Retina (tissue), 1 donor: ENCODE results near the gene ANKS1B.
"Not testable (repeated sequence)": the region's sequence is repeated elsewhere in the genome, so short reads cannot be mapped to it uniquely, and the experiment has no call there.

Source experiments
- DNase-seq: peaks from one replicate; pipeline ENCODE4 v3.0.0-alpha.2; 2016

ANKS1B gene

GRCh38 chr12:99036566-99036965, 948.2 kb downstream of the ANKS1B start:
- DNase-seq: no peak

DNA sequence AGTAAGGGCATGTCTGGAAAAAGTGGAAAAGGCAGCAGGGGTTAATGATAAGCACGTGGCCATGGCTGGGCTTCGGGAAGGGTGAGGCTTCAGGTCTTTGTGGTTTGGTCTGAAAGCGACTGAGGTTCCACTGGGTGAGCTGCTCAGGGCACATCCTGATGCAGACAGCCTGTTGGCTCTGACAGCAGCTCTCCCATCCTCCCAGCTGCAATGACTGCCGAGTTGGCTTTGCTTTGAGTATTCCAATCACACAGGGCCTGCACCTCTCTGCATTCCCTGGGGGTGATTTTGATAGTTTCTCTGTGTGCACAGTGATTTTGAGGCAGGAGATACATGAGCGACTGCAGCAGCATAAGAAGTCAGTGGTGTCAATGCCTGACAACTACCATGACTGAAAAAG, 948.9 kb downstream of the ANKS1B start:
- DNase-seq: no peak

DNA sequence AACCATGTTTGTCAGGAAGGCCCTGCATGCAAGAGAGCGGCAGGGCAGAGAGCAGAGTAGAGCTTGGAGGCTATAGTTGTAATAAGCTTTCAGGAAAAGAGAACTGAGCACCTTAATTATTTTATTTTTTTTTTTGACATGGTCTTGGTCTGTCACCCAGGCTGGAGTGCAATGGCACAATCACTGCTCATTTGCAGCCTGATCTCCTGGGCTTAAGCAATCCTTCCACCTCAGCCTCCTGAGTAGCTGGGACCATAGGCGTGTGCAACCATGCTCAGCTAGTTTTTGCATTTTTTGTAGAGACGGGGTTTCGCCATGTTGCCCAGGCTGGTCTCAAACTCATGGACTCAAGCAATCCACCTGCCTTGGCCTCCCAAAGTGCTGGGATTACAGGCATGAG, 950.5 kb downstream of the ANKS1B start:
- DNase-seq: not testable (repeated sequence)

- DNase-seq: no peak
Measured at GRCh38 chr12:99029511-99030271, 955.0 kb downstream of the ANKS1B start.

DNA sequence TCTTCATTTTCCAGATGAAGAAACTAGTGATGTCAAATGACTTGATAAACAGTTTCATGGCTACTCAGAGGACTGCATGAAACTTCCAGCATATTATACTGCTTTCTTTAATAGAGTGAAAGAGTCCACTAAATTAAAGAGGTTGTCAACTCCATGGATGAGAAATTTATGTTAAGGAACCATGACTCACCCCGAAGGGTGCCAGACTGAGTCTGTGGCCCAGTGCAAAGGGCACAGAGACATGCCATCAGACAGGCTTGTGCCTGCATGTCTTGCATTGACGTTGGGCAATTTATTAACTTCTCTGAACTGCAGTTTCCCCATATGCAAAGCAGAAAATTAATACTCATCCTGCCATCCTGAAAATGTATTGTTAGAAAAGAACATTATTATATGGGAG, 957.3 kb downstream of the ANKS1B start:
- no peak for DNase-seq

GRCh38 chr12:99027055-99027393, 957.7 kb downstream of the ANKS1B start:
- no peak for DNase-seq

DNA sequence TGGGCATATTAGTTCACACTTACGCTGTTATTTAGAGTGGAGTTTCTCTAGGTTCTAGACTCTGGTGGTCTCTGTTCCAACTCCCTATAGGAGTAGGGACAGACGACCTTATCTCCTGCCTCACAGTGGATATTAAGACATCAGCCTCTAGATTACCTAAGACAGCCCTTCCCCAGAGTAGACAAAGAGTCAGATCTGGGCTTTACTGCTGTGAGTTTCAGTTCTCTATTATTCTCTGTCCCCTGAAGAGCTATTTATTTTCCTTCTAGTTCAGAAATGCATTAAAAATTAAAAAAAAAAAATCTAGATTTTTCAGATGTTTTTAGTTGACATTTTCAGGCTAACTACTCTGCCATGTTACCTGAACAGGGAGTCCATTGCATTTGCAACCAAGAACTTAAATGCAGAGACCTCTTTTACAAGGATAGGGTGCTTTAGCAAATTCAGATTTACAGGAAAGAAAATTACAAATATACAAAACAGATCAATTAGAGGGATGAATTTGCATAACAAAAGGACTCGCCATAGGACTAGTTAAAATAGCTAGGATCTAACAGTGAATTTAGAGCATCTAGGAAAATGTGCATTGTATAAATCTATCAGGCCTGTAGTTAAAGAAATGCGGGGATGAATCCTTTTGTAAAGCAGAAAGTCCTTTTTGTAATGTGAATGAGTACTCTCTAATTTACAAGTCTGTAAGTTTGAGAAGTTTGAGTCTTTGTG, 958.2 kb downstream of the ANKS1B start:
- no peak for DNase-seq

DNA sequence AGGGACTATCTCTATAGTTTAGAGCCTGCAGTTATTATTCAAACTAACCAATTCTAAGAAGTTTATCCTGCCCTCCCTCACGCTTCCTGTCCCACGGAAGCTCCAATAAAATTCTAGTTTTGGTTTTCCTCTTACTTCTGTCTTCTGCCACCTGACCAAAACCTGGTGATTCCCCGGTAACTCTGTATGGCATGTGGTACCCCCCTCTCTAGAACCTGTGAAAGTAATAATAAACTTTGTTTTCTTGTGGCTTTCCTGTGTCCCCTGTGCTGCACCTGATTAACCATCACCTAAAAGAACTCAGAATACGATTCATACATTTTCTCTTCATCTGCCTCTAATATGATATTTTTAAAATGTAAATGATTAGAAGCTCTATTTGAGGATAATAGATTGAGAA, 959.9 kb downstream of the ANKS1B start:
- no peak for DNase-seq

- DNase-seq: no peak
Measured at GRCh38 chr12:99024191-99024590, 960.5 kb downstream of the ANKS1B start.

DNA sequence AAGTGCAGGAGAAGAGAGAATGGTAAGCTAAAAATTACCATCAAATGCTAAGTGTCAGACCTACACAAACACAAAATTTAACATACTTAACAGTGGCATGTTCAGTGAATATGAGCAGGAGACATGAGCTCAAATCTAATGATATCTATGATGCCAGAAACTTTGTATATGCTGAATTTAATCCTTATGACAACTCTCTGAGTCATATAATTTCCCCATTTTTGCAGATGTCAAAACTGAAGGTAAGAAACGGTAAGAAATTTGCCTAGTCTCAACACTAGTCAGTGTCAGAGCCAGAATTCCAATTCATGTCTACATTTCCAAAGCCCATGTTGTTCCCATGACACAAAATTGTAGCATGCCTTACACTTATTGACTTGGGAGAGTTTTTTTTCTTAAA, 963.9 kb downstream of the ANKS1B start:
- no peak for DNase-seq

DNA sequence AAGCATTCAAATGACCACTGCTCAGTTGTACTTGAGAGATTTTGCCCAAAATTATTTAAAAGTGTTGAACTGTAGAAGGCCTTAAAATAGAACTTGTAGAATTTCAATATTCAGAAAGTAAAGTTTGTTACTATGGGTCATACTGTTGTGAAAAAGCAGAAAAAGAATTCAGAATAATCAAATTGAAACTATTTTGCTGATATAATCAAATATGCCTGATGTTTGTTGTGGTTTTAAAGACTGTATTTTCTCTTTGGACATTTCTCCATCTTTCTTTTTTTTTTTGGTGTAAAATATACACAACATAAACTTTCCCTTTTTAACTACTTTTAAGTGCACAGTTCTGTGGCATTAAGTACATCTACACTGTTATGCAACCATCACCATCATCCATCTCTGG, 964.9 kb downstream of the ANKS1B start:
- no peak for DNase-seq

GRCh38 chr12:99017971-99018370, 966.8 kb downstream of the ANKS1B start:
- DNase-seq: no peak

DNA sequence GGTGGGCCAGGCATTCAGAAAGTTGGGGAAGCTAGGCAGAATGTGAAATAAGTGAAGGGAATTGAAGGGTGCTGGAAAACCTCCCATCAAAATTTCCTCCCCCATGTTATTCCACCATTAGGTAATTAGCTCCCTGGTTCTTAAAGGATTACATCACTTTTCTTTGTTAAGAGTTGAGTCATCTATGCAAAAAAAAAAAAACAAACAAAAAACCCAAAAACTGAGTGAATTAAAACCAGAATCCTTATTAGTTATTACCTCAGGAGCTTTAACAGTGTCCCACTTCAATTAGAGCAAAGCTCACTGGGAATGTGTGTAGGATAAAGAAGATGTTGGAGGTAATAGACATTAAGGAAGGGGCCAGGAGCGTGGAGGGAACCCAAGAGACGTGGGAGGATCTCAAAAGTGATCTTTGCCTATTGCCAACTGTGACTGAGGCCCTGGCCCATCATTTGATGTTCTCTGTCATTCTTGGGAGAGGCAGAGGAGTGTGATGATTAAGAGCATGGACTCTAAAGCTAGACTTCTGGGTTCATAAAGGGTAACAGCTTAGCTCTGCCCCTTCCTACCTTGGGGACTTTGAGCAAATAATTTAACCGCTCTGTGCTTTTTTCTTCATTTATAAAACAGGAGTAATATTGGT, 975.0 kb downstream of the ANKS1B start:
- no peak for DNase-seq

DNA sequence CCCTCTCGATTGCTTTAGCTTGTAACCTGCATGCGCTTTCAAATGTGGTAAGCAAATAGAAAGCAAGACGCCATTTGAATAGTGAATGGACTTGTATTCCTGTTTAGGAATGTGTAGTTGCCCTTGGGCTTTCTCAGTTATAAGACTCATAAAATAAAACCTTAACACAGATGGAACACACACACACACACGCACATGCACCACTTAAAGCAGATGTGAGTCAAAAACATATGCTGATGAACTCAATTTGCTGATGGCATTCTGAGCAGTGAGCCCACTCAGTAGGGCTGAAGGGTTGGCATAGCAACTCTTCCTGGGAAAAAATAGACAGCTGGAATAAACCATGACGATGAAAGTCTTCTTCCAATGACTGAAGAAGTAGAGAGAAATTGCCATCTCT, 979.1 kb downstream of the ANKS1B start:
- no peak for DNase-seq

DNA sequence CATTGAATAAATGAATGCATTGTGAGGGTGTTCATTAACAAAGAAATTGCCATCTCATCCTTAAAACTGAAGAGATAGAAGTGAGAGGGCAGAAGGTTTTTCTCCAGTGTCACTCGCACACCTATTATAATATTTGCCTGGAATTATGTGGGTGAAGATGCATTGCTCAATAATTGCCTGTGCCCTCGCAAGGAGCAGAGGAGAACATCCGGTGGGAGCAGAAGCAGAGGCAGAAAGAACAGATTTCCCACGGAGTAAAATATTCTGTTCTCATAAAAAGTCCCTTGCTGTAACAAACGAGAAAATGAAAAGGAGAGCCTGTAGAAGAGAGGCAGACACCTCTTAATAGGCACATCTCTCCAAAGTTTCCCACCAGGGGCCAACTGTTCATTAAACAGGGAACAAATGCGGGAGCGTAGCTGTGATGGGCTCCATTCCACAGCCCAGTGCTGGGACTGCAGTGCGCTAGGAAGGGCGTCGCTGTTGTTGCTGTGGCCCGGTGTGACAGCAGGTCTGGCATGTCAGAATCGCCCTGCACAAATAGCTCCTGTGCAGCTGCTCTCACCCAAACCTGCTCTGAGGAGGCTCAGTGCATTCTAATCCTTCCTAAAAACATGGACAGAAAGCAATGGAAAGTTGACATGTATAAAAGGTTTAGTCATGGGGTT, 979.8 kb downstream of the ANKS1B start:
- no peak for DNase-seq

DNA sequence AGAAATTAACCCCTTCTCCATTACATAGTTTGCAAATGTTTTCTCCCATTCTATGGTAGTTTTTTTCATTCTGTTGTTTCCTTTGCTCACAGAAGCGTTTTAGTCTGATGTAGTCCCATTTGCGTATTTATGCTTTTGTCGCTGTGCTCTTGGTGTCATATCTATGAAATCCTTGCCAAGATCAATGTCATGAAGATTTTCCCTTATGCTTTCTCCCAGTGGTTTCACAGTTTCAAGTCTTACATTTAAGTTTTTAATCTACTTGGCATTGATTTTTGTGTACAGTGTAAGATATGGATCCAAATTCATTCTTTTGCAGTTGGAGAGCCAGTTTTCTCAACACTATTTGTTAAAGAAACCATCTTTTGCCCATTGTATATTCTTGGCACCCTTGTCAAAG, 982.0 kb downstream of the ANKS1B start:
- DNase-seq: no peak

DNA sequence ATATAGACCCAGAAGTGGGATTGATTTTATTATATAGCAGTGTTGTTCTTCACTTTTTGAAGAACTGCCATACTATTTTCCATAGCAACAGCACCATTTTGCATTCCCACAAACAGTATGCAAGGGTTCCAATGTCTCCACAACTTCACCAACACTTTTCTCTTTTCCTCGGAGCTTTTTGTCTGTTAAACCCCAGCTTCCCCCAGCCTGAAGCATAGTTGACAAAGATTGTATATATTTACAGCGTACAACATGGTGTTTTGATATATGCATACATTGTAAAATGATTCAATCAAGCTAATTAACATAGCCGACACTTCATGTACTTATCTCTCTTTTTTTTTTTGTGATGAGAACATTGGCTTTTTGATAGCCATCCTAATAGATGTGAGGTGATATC, 982.6 kb downstream of the ANKS1B start:
- DNase-seq: no peak

- no peak for DNase-seq
Measured at GRCh38 chr12:98999559-98999958, 985.2 kb downstream of the ANKS1B start.

DNA sequence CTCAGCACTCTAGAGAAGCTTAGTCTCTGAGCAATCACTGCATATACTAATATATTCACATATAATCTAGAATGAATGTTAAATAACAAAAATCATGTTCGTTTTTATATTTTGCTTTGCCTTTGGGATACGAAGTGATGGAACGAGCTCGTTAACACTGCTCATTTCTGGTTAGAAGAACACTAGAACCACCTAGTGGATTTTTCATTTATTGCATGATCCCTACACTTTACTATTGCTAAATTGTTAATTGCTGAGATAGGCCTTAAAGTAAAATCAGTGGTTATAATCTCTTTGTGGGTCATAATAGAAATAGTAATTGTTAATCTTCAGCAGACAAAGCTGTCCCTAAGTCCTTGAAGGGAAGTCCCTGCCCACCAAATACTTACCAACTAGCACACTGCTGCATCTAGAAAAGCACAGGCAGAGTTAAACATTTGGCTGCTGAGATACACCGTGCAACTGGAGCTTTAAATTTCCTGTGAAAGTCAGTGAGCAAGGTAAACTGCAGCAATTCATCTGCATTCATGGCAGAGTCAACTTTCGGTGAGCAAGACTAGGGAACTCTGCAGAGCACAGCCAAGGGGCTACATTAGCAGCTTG, 985.9 kb downstream of the ANKS1B start:
- peak; percentile 45 for DNase-seq

DNA sequence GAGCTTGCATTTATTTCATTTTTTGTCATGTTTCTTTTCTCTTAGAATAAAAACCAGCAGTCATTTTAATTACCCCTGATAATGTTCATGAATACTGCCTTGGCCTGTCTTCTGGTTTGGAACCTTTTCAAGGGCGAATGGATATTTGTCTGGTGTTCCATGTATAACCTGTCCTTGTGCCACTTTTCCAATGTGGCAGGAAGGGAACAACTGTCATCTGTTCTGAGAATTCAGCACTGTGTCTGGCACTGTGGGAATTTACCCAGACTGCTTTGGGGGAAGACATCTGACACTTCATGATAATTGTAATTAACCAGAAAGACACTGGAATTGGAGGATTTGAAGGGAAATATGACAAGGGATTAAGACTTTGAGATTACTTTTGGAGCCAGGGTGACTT, 986.8 kb downstream of the ANKS1B start:
- no peak for DNase-seq

GRCh38 chr12:98990648-98991047, 994.1 kb downstream of the ANKS1B start:
- DNase-seq: no peak

- DNase-seq: no peak
Measured at GRCh38 chr12:98985156-98985555, 999.6 kb downstream of the ANKS1B start.

DNA sequence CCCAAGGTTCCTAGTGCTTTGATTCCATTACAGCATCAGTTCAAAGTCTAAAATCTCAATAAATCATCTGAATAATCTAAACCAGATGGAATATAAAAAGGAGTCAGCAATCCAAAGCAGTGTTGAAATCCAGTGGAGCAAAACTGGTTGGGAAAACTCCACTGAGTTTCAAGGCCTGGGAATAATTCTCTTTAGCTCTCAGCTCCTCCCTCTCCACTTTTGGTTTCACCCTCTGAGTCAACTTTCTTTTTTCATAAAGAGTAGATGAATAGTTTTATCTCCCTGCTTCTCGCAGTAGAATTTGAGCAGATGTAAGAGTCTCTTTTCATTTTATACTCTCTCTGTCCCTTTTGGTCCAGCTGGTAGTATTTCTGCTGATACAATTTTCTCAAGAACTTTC, 1001.1 kb downstream of the ANKS1B start:
- DNase-seq: no peak
